ENCODE results near the gene C10orf90.
"Not testable (repeated sequence)": the region's sequence is repeated elsewhere in the genome, so short reads cannot be mapped to it uniquely, and the experiment has no call there.

C10orf90 gene

GRCh38 chr10:126384269-126384873 is 286.1 kb downstream of the C10orf90 start:
- TF ChIP-seq CTCF (IDR thresholded peaks at IDR 0.05) (no peak), ZFX (IDR thresholded peaks at IDR 0.05; ENCODE audit: borderline replicate concordance) (no peak)
- H3K27ac ChIP-seq = no peak overlapping the region

GRCh38 chr10:126380352-126381076 is 290.0 kb downstream of the C10orf90 start:
- no peak for TF ChIP-seq CTCF (IDR thresholded peaks at IDR 0.05)
- TF ChIP-seq ZFX (IDR thresholded peaks at IDR 0.05; ENCODE audit: borderline replicate concordance) = no peak
- no peak overlapping the region for H3K27ac ChIP-seq

GRCh38 chr10:126379166-126379565 is 291.3 kb downstream of the C10orf90 start:
- not testable (repeated sequence) for H3K27ac ChIP-seq

GRCh38 chr10:126376956-126377355 is 293.5 kb downstream of the C10orf90 start:
- TF ChIP-seq CTCF (IDR thresholded peaks at IDR 0.05) (no peak), ZFX (IDR thresholded peaks at IDR 0.05; ENCODE audit: borderline replicate concordance) (no peak)
- H3K27ac ChIP-seq = no peak overlapping the region

- TF ChIP-seq ZFX (IDR thresholded peaks at IDR 0.05; ENCODE audit: borderline replicate concordance) = no peak
- TF ChIP-seq CTCF (IDR thresholded peaks at IDR 0.05) = no peak
- no peak overlapping the region for H3K27ac ChIP-seq
Measured at GRCh38 chr10:126375926-126376554, 294.5 kb downstream of the C10orf90 start.

- TF ChIP-seq CTCF (IDR thresholded peaks at IDR 0.05) (no peak), ZFX (IDR thresholded peaks at IDR 0.05; ENCODE audit: borderline replicate concordance) (no peak)
Measured at GRCh38 chr10:126375299-126375698, 295.2 kb downstream of the C10orf90 start.

More at GRCh38 chr10:126375299-126375698, 295.2 kb downstream of the C10orf90 start:
- H3K27ac ChIP-seq = no peak overlapping the region

Measured in 22Rv1 (cell line).